Activated CD8-positive, alpha-beta memory T cell treated with anti-CD3 and anti-CD28 coated beads for 48 hours (primary cell): ENCODE measurements around the gene RAVER1.

ENCODE experiments used
- DNase-seq, 3 experiments: peaks; one replicate each; pipeline ENCODE4 v3.0.0-alpha.2; 2020; ENCODE audit warnings: low read depth in 2 of 3, low spot score in 2 of 3

The RAVER1 gene

DNA sequence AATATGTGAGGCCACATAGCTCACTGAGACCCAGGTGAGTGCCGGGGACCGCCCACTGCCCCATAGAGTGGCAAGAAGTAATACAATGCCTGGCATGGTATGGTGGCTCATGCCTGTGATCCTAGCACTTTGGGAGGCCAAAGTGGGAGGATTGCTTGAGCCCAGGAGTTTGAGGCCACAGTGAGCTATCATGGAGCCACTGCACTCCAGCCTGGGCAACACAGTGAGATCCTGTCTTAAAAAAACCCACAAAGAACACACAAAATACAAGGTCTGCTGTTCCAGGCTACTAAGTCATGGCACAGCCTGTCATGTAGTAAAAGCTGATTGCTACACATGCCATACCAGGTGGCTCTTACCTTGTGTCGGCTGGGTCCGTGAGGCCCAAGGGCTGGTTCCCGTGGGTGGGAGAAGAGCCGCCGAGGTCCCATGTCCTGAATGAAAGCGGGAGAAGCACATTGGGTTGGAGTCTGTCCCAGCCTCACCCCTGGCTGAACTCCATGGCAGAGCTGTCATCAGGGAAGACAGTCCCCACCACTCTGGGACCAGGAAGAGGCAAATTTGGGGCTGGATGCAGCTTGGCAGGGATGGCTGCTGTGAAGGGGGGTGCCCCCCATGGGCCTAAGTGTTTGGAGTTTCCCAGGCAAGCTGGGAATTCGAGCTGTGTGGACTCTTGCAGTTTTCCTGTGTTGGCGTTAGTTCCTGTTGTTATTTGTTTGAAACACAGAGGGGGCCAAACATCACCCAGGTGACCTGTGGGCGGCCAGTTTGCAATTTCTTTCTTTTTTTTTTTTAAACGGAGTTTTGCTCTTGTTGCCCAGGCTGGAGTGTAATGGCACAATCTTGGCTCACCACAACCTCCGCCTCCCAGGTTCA, 14.3 kb downstream of the RAVER1 start:
- DNase-seq: no peak

DNA sequence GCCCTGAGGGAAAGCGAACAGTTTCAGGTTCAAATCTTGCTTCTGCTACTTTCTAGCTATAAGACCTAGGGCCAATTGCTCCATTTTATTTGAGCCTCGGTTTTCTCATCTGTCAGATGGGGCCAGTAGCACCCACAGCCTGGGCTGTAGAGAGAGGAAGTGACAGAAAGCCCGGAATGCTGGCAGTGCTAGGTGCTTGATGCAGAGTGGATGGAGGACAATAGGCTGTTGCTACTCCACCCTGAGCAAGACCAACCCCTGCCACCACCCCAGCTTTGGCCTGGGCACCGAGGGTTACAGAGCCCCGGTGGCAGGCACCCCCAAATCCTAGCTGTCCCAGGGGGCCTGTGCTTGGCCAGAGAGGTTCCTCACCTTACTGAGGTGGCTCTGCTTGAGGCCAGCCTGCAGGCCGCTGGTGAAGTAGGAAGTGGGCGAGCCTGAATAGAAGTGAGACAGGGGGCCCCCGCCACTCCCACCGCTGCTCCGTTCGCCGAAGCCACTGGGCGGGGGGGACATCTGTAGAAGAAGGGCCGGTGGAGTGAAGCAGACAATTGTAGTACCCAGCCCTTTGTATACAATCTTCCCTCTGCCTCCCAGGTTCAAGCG, 15.4 kb downstream of the RAVER1 start:
- no peak for DNase-seq

DNA sequence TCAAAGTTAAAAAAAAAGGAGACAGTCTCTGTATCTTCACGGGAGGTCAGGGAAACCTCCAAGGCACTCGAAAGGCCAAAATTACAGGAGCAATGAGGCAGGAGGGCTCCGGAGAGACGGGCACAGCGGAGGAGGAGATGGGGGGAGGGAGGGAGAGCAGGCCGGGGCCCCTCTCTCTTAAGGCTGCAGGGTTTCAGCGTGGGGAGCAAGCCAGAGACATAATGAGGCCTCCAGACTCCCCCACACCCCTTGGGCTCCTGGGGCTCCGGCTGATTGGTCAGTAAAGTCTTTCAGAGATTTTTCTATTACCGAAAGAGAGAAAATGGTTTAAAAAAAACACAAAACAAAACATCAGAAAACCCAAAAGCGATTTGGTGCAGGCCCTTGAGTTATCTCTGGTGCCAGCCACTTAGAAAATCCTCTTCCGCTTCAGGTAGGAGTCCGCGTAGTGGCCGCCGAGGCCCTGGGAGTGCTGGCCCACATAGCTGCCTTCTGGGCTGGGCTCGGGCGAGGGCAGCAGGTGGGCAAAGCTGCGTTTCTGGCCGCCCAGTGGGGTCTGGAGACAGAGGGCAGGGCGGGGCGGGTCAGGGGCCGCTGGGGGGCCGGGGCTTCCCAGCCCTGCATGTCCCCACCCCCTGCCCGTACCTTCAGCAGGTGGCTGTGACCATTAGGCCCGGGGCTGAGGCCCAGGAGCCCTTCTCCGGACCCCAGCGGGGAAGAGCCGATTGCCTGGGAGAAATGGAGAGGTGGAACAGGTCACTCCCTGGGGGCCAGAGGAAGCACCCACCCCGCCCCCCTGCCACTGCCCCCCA, 16.1 kb downstream of the RAVER1 start:
- DNase-seq: no peak

DNA sequence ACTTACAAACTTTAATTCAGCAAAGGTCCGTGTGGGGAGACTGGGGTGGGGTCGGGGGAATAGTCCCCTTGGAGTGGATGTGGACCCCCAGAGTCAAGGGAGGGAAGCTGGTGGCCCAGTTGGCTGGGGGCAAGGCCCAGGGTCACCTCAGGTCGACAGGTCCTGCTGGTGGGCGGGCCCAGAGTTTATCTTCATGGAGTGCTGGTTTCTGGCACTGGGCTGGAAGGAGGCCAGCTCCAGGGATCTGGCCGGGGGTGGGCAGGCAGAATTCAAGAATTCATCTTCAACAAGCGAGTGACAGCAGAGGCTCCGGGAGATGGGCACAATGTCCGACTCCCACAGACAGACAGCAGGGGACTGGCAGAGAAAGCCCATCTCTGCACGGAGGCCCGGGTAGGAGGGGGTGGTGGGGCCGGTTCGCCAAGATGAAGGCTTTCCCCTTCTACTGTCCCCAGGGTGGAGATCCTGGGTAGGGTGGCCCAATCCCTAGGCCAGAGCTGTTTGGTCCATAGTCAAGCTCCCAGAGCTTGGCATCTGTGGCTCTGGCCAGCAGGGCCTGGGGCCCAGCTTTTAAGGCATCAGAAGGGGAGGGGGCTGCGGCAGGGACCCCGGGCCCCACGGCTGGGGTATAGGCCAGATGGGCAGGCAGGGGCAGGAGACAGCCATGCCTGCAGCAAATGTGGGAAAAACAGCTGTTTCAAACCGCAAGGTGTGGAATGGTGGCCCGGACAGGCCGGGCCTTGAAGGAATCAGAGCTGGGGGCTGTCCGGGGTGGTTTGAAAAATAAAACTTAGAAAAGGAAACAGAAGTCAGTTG, 16.9 kb downstream of the RAVER1 start:
- no peak for DNase-seq

DNA sequence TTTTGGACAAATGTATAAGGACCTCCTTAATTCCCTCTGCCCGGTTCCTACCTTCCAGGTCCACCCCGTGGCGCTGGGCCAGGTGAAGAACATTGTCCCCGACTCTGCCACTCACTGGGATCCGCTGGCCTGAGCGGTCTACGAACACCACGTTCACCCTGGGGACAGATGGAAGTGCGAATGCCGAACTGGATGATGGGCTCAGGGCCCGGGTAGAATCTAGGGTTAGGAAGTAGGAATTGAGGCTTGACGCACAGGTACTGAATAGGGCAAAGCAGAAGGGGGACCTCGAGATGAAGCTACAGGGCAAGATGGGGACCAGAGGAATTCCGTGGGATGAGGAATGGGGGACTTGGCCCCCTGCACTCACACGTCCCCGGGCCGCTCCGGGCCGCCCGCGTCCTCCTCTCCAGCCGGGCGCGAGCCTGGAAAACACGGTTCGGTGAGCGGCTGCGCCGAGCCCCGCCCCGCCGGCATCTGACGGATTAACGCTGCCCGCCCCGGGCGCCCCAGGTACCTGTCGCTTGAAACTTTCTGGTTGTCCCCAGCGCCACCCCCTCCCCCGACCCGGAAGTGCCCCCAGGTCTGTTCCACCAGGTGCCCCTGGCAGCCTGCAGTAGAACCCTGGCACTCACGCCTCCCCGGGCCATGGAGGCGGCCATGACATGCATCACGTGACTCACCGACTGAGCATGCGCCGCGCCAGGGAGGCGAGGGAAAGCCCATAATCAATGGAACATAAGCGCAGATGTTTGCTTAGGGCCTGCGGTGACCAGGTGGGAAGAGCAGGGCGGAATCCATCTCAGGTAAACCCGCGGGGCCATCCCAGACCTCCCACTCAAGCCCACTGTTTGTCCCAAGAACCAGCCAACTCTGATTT, 17.8 kb downstream of the RAVER1 start, which contains the start of gene FDX2:
Gene FDX2 (minus strand): TSS at position 681 of the 880 bp plus-strand sequence. CDS start 19 bp downstream, at position 662.
- peak; percentile 79 to 90 (median 84) for DNase-seq

DNA sequence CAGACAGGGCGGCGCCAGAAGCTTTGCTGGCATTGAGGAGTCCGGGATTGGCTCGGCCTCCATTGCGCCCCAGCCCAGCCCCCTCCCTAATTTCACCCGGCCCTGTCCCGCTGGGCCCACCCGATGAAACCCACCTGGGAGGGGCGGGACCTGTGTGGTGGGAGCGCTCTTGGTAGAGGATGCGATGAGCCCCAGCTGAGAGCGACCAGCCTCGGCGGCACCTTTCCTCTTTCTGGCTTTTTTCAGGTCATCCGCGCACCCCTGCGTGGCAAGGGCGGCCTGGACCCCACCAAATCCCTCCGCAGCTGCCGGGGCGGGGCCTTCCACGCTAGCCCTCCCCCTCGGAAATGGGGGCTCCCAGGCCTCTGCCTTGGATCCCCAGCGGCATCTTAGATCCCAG, 23.9 kb downstream of the RAVER1 start, which contains the start of gene ZGLP1:
Gene ZGLP1 (minus strand): TSS at position 393 of the 400 bp plus-strand sequence.
- no peak for DNase-seq

DNA sequence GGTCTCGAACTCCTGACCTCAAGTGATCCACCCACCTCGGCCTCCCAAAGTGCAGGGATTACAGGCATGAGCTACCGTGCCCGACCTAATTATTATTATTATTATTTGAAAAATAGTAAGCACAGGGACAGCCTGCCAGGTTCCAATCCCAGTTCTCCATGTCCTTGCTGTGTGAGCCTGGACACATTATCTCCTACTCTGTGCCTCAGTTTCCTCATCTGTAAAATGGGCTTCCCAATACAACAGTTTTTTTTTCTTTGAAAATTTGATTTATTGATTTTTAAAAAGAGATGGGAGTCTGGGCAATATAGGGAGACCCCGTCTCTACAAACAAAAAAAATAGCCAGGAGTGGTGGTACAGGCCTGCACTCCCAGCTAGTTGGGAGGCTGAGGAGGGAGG, 27.0 kb downstream of the RAVER1 start:
- no peak for DNase-seq

DNA sequence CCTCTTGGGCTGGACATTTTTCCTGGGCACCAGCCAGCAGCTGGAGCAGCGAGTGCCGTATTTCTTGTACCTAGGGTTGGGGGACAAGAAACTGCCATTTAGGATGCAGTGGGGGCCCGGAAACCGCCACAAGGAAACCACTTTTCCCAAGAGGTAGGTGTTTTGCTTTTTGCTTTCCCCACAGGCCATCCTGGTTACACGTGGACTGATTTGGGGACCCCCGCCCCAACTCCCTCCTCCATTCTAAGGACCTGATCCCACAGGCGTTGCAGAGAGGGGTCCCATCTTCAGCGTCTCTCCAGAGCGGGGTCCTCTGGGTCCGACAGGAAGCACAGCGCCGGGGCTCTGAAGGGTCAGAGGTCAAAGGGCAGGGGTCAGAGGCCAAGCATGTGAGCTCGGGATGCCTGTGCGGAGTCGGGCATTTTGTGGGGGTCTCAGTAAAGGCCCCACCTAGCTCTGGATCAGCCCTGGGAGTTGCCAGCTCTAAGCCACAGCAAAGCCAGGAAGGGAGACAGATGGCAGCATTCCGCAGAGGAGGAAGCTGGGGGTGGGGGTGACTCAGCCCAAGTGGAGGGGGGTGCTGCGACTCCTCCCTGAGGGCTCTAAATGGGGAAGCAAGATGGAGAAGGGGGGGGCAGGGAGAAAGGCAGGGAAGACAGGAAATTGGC, 28.1 kb downstream of the RAVER1 start:
- no peak for DNase-seq

DNA sequence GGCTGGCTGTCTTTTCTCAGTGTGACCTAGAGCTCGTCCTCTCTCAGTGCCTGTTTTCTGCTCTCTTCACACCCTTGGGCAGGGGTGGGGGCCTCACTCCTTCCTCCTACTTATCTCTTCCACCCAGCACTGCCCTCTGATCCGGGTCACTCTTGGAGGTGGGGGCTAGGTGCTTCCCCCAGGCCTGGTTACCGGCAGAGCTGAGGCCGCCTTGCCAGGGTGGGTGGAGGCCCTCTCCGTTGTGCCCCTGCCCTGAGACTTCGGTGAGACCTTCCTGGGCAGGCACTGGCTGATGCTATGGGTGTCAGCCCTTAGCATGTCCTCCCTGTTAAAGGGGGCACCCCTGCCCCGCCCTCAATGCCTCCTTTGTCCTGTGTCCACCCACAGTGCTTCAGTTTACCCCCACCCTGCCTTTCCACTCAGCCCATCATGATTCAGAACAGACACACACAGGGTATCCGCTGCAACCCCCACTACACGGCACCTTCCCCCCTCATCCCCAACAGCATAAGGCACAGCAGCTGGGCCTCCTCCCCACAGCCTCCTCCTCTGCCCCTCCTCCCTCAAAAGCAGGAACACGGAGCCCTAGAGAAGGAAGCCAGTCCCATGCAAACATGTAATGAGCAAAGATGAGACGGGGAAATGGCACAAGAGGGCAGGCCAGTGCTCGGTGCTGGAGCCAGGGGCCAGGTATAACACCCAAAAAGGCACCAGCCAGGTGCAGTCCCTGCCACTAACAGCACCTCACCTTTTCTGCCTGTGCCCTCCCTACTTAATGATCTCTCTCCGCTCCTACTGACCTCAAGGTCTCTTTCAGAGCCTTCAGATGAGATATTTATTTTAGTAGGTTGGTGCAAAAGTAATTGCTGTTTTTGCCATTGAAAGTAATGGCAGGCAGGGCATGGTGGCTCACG, 33.5 kb downstream of the RAVER1 start:
- DNase-seq: no peak

DNA sequence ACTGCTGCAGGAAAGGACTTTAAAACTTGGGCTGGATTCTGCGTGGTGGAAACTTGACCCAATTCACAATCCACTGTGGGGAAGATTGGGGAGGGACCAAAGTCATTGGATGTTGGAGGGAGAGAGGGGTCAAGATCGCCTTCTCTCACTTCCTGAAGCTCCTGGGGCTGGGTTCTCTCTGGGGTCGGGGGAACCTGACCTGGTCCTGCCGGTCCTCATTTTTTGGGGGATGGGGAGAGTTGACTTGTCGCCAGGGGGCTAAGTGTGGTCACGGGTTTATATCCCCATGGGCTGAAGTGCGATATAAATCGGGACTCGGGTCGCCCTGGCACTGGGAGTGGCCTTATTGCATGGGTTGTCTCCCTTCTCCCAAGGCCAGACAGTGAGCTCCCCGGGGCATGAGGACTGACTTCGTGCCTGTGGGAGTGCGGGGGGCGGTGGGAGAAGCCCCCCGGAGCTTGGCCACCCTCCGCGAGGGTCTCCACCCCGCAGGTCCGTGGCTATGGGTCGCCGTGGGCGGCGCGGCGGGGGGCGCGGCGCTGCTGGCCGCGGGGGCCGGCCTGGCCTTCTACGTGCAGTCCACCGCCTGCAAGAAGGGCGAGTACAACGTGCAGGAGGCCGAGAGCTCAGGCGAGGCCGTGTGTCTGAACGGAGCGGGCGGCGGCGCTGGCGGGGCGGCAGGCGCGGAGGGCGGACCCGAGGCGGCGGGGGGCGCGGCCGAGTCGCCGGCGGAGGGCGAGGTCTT, 37.3 kb downstream of the RAVER1 start:
- DNase-seq: no peak

DNA sequence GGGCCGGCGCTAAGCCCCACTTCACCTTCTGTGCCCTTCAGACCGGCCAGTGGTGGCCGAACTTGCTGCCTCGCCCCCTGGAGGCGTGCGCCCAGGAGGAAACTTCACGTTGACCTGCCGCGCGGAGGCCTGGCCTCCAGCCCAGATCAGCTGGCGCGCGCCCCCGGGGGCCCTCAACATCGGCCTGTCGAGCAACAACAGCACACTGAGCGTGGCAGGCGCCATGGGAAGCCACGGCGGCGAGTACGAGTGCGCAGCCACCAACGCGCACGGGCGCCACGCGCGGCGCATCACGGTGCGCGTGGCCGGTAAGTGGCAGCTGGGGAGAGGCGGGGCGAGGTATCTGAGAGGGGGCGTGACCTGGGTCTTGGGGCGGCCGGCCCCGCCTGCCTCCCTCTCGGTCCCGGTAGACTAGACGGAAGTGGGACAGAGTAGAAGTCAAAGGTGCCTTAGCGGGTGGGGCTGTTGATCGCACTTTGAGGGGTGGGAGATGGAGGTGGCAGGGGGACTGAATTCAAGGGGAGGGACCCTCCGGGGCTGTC, 38.0 kb downstream of the RAVER1 start:
- DNase-seq: no peak

DNA sequence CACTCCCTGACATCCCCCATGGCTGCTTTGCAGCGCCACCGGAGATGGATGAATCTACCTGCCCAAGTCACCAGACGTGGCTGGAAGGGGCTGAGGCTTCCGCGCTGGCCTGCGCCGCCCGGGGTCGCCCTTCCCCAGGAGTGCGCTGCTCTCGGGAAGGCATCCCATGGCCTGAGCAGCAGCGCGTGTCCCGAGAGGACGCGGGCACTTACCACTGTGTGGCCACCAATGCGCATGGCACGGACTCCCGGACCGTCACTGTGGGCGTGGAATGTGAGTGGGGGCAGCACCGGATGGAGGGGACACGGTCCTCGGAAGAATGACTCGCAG, 39.0 kb downstream of the RAVER1 start:
- no peak for DNase-seq

DNA sequence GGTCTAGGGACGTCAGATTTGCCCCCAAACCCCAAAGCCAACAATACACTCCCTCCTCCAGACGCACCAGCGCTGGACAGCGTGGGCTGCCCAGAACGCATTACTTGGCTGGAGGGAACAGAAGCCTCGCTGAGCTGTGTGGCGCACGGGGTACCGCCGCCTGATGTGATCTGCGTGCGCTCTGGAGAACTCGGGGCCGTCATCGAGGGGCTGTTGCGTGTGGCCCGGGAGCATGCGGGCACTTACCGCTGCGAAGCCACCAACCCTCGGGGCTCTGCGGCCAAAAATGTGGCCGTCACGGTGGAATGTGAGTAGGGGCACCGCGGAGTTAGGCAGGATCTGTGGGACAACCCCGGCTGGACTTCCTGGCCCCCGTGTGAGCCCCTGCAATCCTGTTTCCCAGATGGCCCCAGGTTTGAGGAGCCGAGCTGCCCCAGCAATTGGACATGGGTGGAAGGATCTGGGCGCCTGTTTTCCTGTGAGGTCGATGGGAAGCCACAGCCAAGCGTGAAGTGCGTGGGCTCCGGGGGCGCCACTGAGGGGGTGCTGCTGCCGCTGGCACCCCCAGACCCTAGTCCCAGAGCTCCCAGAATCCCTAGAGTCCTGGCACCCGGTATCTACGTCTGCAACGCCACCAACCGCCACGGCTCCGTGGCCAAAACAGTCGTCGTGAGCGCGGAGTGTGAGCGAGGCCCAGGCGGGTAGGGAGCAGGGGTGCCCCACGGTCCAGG, 39.5 kb downstream of the RAVER1 start:
- DNase-seq: no peak

DNA sequence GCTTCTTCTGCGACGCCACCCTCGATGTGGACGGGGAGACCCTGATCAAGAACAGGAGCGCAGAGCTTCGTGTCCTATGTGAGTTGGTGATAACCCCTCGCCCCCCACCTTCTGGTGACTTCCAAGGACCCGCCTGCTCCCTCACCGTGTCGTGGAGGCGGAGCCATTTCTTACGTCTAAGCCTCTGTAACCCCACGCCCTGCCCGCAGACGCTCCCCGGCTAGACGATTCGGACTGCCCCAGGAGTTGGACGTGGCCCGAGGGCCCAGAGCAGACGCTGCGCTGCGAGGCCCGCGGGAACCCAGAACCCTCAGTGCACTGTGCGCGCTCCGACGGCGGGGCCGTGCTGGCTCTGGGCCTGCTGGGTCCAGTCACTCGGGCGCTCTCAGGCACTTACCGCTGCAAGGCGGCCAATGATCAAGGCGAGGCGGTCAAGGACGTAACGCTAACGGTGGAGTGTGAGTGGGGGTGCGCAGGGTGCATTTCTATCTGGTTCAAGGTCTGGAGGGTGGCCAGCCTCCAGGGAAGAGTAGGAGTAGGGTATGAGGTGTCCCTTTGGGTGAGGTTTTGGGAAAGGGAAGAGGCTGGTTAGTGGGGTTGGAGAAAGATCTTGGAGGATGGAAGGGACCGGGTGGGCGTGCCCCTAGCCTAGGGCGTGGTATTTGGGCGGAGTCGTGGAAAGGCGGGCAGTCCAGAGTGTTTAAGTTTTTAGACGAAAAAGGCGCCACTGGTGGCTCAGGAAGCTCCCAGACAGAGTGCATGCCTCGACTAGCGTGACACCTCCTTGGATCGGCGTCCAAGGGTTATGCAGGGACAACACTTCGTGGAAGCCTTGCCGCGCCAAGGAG, 40.3 kb downstream of the RAVER1 start:
- no peak for DNase-seq

DNA sequence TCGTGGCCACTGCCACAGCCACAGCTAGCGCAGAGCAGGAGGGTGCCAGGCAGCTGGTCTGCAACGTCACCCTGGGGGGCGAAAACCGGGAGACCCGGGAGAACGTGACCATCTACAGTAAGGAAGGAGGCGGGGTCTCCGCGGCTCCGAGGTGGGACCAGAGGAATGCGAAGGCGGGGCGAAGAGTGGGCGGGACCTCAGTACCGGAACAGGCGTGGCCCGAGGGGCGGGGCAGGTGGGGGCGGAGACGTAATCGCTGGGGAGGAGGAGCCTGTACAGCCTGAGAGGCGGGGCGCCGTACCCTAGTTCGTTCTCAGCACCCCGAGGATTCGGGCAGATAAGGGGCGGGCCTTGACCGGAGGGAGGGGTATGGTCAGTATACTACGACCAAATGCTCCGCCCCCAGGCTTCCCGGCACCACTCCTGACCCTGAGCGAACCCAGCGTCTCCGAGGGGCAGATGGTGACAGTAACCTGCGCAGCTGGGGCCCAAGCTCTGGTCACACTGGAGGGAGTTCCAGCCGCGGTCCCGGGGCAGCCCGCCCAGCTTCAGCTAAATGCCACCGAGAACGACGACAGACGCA, 41.0 kb downstream of the RAVER1 start:
- peak in 2 of 3 experiments; percentile 59 to 73 for DNase-seq
